PFSK-1 (cell line): ENCODE data around the gene NRXN3.

Source experiments
- POLR2AphosphoS5 ChIP-seq: IDR thresholded peaks from 2 replicates; pipeline ENCODE4 v1.6.1; 2012; ENCODE audit warnings: low read depth, mild to moderate bottlenecking, control low read depth, low read length, moderate library complexity
- SIN3A ChIP-seq: IDR thresholded peaks from 2 replicates; pipeline ENCODE4 v1.6.1; 2012; ENCODE audit warnings: mild to moderate bottlenecking, low read length, moderate library complexity, borderline replicate concordance; ENCODE audit not compliant: insufficient read depth
- TAF1 ChIP-seq: IDR thresholded peaks from 2 replicates; pipeline ENCODE4 v1.6.1; 2012; ENCODE audit warnings: low read length, control low read depth, borderline replicate concordance; ENCODE audit not compliant: insufficient read depth

- no peak for TF ChIP-seq TAF1
- TF ChIP-seq SIN3A, result no peak
- no peak for TF ChIP-seq POLR2AphosphoS5
Observed at GRCh38 chr14:79473651-79474050, 1303.5 kb downstream of the NRXN3 start.
